CD14-positive monocyte (primary cell): ENCODE measurements around the gene ADAMTSL2. TPM values are rescaled to one million over a fixed set of nuclear protein-coding genes. Genes with fewer than 3 reads are reported as not detected.

Source experiments
- DNase-seq, 3 donors: peaks; one replicate each; pipeline ENCODE4 v3.0.0-alpha.2; 2011 to 2022
- H2AFZ ChIP-seq: 2 replicates; pipeline ENCODE4 v1.6.0; 2012; ENCODE audit warnings: mild to moderate bottlenecking, low read depth, low read length, inconsistent platforms; ENCODE audit not compliant: insufficient read depth, poor library complexity, severe bottlenecking
- H3K27ac ChIP-seq, 2 donors: 1 replicate in 1 of 2; 2 replicates in 1 of 2; pipeline ENCODE4 v1.5.1; 2012 to 2013; ENCODE audit warnings: low read length in 2 of 2, control low read depth in 1 of 2, inconsistent platforms in 1 of 2, low read depth in 1 of 2, mild to moderate bottlenecking in 1 of 2
- H3K27me3 ChIP-seq, 2 donors: one replicate each; pipeline versions ENCODE4 v1.6.0 to v1.6.1; 2011 to 2013; ENCODE audit warnings: low read length in 2 of 2; ENCODE audit not compliant: control insufficient read depth in 2 of 2, insufficient read depth in 2 of 2
- H3K36me3 ChIP-seq, 2 donors: replicated peaks in 1 of 2; 1 replicate in 1 of 2; 2 replicates in 1 of 2; pipeline versions ENCODE4 v1.5.1 to v1.6.1; 2012 to 2013; ENCODE audit warnings: low read length in 2 of 2, control low read depth in 1 of 2, inconsistent platforms in 1 of 2, mild to moderate bottlenecking in 1 of 2; ENCODE audit not compliant: insufficient read depth in 2 of 2, control insufficient read depth in 1 of 2
- H3K4me1 ChIP-seq, 2 donors: 1 replicate in 1 of 2; 2 replicates in 1 of 2; pipeline versions ENCODE4 v1.5.1 to v1.6.1; 2012 to 2013; ENCODE audit warnings: low read length in 2 of 2, control low read depth in 1 of 2, inconsistent platforms in 1 of 2, mild to moderate bottlenecking in 1 of 2, moderate library complexity in 1 of 2; ENCODE audit not compliant: insufficient read depth in 2 of 2, control insufficient read depth in 1 of 2
- H3K4me2 ChIP-seq: replicated peaks from 2 replicates; pipeline ENCODE3; 2012; ENCODE audit warnings: low read length, moderate library complexity, mild to moderate bottlenecking; ENCODE audit not compliant: poor library complexity, severe bottlenecking; ENCODE audit errors: extremely low read depth
- H3K4me3 ChIP-seq, 3 experiments: fragments of 200-600 bp in 1 of 3; sonication (generic) in 1 of 3; replicated peaks in 1 of 3; 1 replicate in 2 of 3; 2 replicates in 1 of 3; pipeline ENCODE4 v1.5.1; 2011 to 2013; ENCODE audit warnings: low read length in 3 of 3, mild to moderate bottlenecking in 3 of 3, control low read depth in 2 of 3, low read depth in 2 of 3, inconsistent platforms in 1 of 3, moderate library complexity in 1 of 3
- H3K79me2 ChIP-seq: 2 replicates; pipeline ENCODE4 v1.6.0; 2012; ENCODE audit warnings: mild to moderate bottlenecking, control low read depth, inconsistent platforms, low read length, moderate library complexity; ENCODE audit not compliant: insufficient read depth
- H3K9ac ChIP-seq: 2 replicates; pipeline ENCODE4 v1.6.0; 2017; ENCODE audit warnings: low read length, mild to moderate bottlenecking; ENCODE audit not compliant: insufficient read depth, poor library complexity, severe bottlenecking
- H3K9me3 ChIP-seq, 2 donors: replicated peaks in 1 of 2; 1 replicate in 1 of 2; 2 replicates in 1 of 2; pipeline versions ENCODE4 v1.5.1 to v1.6.1; 2012 to 2013; ENCODE audit warnings: low read length in 2 of 2, control low read depth in 1 of 2; ENCODE audit not compliant: control insufficient read depth in 1 of 2, insufficient read depth in 1 of 2
- H4K20me1 ChIP-seq: 2 replicates; pipeline ENCODE4 v1.6.0; 2012; ENCODE audit warnings: mild to moderate bottlenecking, low read length, control low read depth, moderate library complexity; ENCODE audit not compliant: insufficient read depth
- H3K27ac Mint-ChIP-seq, 7 donors: one replicate each; pipeline ENCODE4 v1.8.0; 2020; ENCODE audit warnings: mild to moderate bottlenecking in 7 of 7, mixed read lengths in 7 of 7, moderate library complexity in 6 of 7, inconsistent platforms in 2 of 7
- H3K27me3 Mint-ChIP-seq, 3 donors: one replicate each; pipeline ENCODE4 v1.8.0; 2021 to 2022; ENCODE audit warnings: low read depth in 3 of 3, mild to moderate bottlenecking in 3 of 3, mixed read lengths in 3 of 3, moderate library complexity in 3 of 3, inconsistent platforms in 1 of 3
- H3K36me3 Mint-ChIP-seq, 2 donors: one replicate each; pipeline ENCODE4 v1.8.0; 2020; ENCODE audit warnings: mixed read lengths in 2 of 2, inconsistent platforms in 1 of 2, mild to moderate bottlenecking in 1 of 2
- H3K4me1 Mint-ChIP-seq: one replicate; pipeline ENCODE4 v1.8.0; 2020; ENCODE audit warnings: mild to moderate bottlenecking, mixed read lengths
- H3K4me3 Mint-ChIP-seq, 2 donors: one replicate each; pipeline ENCODE4 v1.8.0; 2020; ENCODE audit warnings: mild to moderate bottlenecking in 2 of 2, mixed read lengths in 2 of 2, moderate library complexity in 1 of 2
- H3K9me3 Mint-ChIP-seq, 7 donors: one replicate each; pipeline ENCODE4 v1.8.0; 2020 to 2022; ENCODE audit warnings: mixed read lengths in 7 of 7, mild to moderate bottlenecking in 6 of 7, moderate library complexity in 6 of 7, inconsistent platforms in 2 of 7
- CTCF ChIP-seq: fragments of 200-600 bp; IDR thresholded peaks from one replicate; pipeline ENCODE4 v1.8.0; 2022; ENCODE audit warnings: antibody characterized with exemption, mild to moderate bottlenecking
- WGBS: methylation state at CpG from one replicate; pipeline ENCODE4 v1.1.5; 2013; ENCODE audit warnings: missing lambda C conversion rate; ENCODE audit not compliant: insufficient coverage; 5-methylcytosine and 5-hydroxymethylcytosine counted together
- intact Hi-C, 2 donors: fragments of 100-400 bp; cut with micrococcal nuclease; formaldehyde crosslinking; loops; one replicate each; pipeline versions ENCODE4 v1.15.0 to v1.15.1; 2023
- polyA plus RNA-seq, 3 donors: library from polyadenylated mRNA; depleted of rRNA in 1 of 3; unstranded in 2 of 3; stranded (reverse) in 1 of 3; fragments of 300-500 nt in 2 of 3; fragments of >200 nt in 1 of 3; fragmentation: Illumina TruSeq in 2 of 3; gene quantifications; 1 replicate in 2 of 3; 2 replicates in 1 of 3; pipeline ENCODE4 v1.2.3, GENCODE V29; 2012 to 2021

Gene ADAMTSL2
- polyA plus RNA-seq, 3 donors, result 0.08 TPM; not detected in 2

GRCh38 chr9:133522073-133522910, 12.2 kb upstream of the ADAMTSL2 start:
- H3K36me3 Mint-ChIP-seq, result no peaks in the 10 kb centered on the region
- no peaks in the 10 kb centered on the region for H3K27me3 ChIP-seq
- H3K27ac Mint-ChIP-seq, result no peak overlapping the region
- H3K9ac ChIP-seq, result no peak overlapping the region
- WGBS, result 87% methylated on average over 9 of the region's 14 CpGs
- peaks cover 3 to 6% (median 5%) of the 10 kb centered on the region in 3 donors for H3K27me3 Mint-ChIP-seq
- H3K4me1 Mint-ChIP-seq, result no peaks in the 10 kb centered on the region
- H2AFZ ChIP-seq, result no peak overlapping the region
- H3K9me3 Mint-ChIP-seq, result no peaks in the 10 kb centered on the region
- no peaks in the 10 kb centered on the region for H3K79me2 ChIP-seq
- no peak overlapping the region for H3K4me3 Mint-ChIP-seq
- H3K36me3 ChIP-seq, result no peaks in the 10 kb centered on the region
- no peak overlapping the region for H3K4me3 ChIP-seq
- no peak overlapping the region for H3K4me2 ChIP-seq
- DNase-seq, result no peak
- H3K27ac ChIP-seq, result no peak overlapping the region
- no peaks in the 10 kb centered on the region for H3K4me1 ChIP-seq
- H4K20me1 ChIP-seq, result no peaks in the 10 kb centered on the region
- intact Hi-C loops, result no loop called here
- H3K9me3 ChIP-seq, result no peaks in the 10 kb centered on the region
- TF ChIP-seq CTCF, result no peak

GRCh38 chr9:133523106-133523505, 11.4 kb upstream of the ADAMTSL2 start:
- Histone ChIP-seq H3K27ac (no peak overlapping the region), H3K4me3 (no peak overlapping the region), H3K9ac (no peak overlapping the region), H3K27me3 (no peaks in the 10 kb centered on the region), H3K9me3 (no peaks in the 10 kb centered on the region), H3K79me2 (no peaks in the 10 kb centered on the region), H4K20me1 (no peaks in the 10 kb centered on the region), H3K4me1 (no peaks in the 10 kb centered on the region), H3K4me2 (no peak overlapping the region), H2AFZ (no peak overlapping the region), H3K36me3 (no peaks in the 10 kb centered on the region)
- Mint-ChIP-seq H3K9me3 (no peaks in the 10 kb centered on the region), H3K27ac (peak overlapping the region in 1 of 7 donors; percentile 60), H3K36me3 (no peaks in the 10 kb centered on the region), H3K4me1 (no peaks in the 10 kb centered on the region), H3K27me3 (peaks cover 5 to 7% (median 6%) of the 10 kb centered on the region in 3 donors), H3K4me3 (no peak overlapping the region)
- intact Hi-C loops, result no loop called here
- WGBS, result 99% methylated on average over 8 of the region's 8 CpGs
- no peak for DNase-seq
- no peak for TF ChIP-seq CTCF
